Body of pancreas (tissue), 4 donors: ENCODE results near the gene TBX21.

Source experiments
- POLR2A ChIP-seq, 3 donors: fragments of 450-650 bp; IDR thresholded peaks; one replicate each; pipeline ENCODE4 v1.6.1; 2016; ENCODE audit warnings: antibody characterized with exemption in 3 of 3, mild to moderate bottlenecking in 2 of 3
- TF ChIP-seq, protein P1 (sequence below), 7 experiments: fragments of 450-650 bp in 4 of 7; fragments of 200-600 bp in 3 of 7; sonication (generic) in 3 of 7; IDR thresholded peaks; one replicate each; pipeline ENCODE4 v1.5.1; 2016 to 2019; ENCODE audit warnings: antibody characterized with exemption in 7 of 7

DNA sequence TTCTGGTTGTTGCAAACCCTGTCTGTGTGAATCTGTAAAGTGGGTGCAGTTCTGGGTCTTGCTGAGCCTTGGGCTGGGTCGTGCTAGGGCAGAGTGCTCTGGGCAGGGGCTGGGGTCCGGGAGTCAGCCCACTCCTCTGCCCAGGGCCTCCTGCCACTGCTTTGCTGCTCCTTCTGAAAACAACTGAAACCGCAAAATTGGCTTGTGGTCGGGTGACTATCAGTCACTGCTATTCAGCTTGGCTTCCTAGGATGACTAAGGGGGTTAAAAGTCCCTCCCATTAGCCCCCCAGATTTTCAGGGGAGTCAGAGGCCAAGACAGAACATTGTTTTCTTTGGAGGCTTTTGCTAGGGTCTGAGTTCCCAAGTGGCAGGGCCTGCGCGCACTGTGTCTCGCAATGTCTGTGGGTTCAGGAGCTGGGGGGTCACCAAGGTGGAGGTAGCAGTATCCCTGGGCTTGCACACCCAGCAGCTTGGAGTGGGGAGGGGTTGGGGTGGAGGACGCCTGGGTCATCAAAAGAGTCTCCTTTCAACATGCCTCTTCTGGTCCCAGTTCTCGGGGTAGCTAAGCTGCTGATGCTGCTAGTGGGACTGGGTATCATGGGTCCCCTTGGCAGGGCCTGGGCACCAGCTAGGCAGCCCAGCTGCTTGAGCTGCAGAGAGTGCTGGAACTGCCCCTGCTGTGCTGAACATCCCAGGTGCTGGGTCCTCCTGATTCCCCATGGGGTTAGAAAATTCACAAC is 13.5 kb upstream of the TBX21 start:
- TF ChIP-seq POLR2A (IDR thresholded peaks at IDR 0.05), result no peak
- TF ChIP-seq, protein P1, sequence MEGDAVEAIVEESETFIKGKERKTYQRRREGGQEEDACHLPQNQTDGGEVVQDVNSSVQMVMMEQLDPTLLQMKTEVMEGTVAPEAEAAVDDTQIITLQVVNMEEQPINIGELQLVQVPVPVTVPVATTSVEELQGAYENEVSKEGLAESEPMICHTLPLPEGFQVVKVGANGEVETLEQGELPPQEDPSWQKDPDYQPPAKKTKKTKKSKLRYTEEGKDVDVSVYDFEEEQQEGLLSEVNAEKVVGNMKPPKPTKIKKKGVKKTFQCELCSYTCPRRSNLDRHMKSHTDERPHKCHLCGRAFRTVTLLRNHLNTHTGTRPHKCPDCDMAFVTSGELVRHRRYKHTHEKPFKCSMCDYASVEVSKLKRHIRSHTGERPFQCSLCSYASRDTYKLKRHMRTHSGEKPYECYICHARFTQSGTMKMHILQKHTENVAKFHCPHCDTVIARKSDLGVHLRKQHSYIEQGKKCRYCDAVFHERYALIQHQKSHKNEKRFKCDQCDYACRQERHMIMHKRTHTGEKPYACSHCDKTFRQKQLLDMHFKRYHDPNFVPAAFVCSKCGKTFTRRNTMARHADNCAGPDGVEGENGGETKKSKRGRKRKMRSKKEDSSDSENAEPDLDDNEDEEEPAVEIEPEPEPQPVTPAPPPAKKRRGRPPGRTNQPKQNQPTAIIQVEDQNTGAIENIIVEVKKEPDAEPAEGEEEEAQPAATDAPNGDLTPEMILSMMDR (IDR thresholded peaks at IDR 0.05), result no peak
